B cell (primary cell): ENCODE measurements around the gene DIAPH1. TPM values are rescaled to one million over a fixed set of nuclear protein-coding genes. Genes with fewer than 3 reads are reported as not detected.

ENCODE experiments used
- ATAC-seq: fragments of 200-7000 bp; cut with Tn5 transposase; one replicate; pipeline ENCODE4 v1.10.0; 2021; ENCODE audit warnings: low read depth, mild to moderate bottlenecking, moderate number of reproducible peaks, moderate library complexity
- CTCF ChIA-PET: fragments of 350-600 bp; sonication (Branson Sonifier 250); formaldehyde crosslinking; loops from one replicate; lab custom pipeline; 2021; ENCODE audit warnings: antibody characterized with exemption, inconsistent platforms; lab: Charles Lee
- POLR2A ChIA-PET: fragments of 350-600 bp; sonication (Branson Sonifier 250); formaldehyde crosslinking; loops from one replicate; lab custom pipeline; 2021; ENCODE audit warnings: antibody characterized with exemption; lab: Charles Lee
- DNase-seq: peaks from one replicate; pipeline ENCODE4 v3.0.0; 2013
- H2AFZ ChIP-seq: 2 replicates; pipeline ENCODE4 v1.6.1; 2012; ENCODE audit warnings: mild to moderate bottlenecking, low read depth, low read length; ENCODE audit not compliant: insufficient read depth, poor library complexity, severe bottlenecking
- H3K27ac ChIP-seq, 2 donors: 1 replicate in 1 of 2; 2 replicates in 1 of 2; pipeline ENCODE4 v1.5.1; 2012 to 2013; ENCODE audit warnings: low read length in 2 of 2, mild to moderate bottlenecking in 2 of 2, moderate library complexity in 1 of 2
- H3K27me3 ChIP-seq, 4 experiments: fragments of 200-600 bp in 1 of 4; sonication (generic) in 1 of 4; replicated peaks in 1 of 4; 1 replicate in 2 of 4; 2 replicates in 2 of 4; pipeline versions ENCODE4 v1.6.1 to v1.7.0; 2013 to 2016; ENCODE audit warnings: low read length in 3 of 4, mild to moderate bottlenecking in 2 of 4, mixed read lengths in 1 of 4, moderate library complexity in 1 of 4; ENCODE audit not compliant: insufficient read depth in 4 of 4, control insufficient read depth in 3 of 4; ENCODE audit errors: control extremely low read depth in 1 of 4
- H3K36me3 ChIP-seq, 2 experiments: replicated peaks in 1 of 2; 1 replicate in 1 of 2; 2 replicates in 1 of 2; pipeline versions ENCODE4 v1.6.1 to v1.7.1; 2013; ENCODE audit warnings: low read length in 1 of 2; ENCODE audit not compliant: insufficient read depth in 2 of 2, control insufficient read depth in 1 of 2; ENCODE audit errors: control extremely low read depth in 1 of 2, extremely low read depth in 1 of 2
- H3K4me1 ChIP-seq, 2 donors: fragments of 200-600 bp in 1 of 2; sonication (generic) in 1 of 2; 1 replicate in 1 of 2; 2 replicates in 1 of 2; pipeline versions ENCODE4 v1.5.1 to v1.6.1; 2013 to 2017; ENCODE audit warnings: low read length in 2 of 2; ENCODE audit not compliant: control insufficient read depth in 2 of 2, insufficient read depth in 2 of 2
- H3K4me2 ChIP-seq: replicated peaks from 2 replicates; pipeline ENCODE3; 2012; ENCODE audit warnings: mild to moderate bottlenecking, low read depth, low read length; ENCODE audit not compliant: poor library complexity, severe bottlenecking
- H3K4me3 ChIP-seq, 5 experiments: fragments of 200-600 bp in 1 of 5; sonication (generic) in 1 of 5; 1 replicate in 3 of 5; 2 replicates in 2 of 5; pipeline versions ENCODE4 v1.5.1 to v1.7.0; 2011 to 2016; ENCODE audit warnings: low read length in 4 of 5, mild to moderate bottlenecking in 4 of 5, low read depth in 2 of 5, control low read depth in 1 of 5, moderate library complexity in 1 of 5; ENCODE audit not compliant: insufficient read depth in 1 of 5; ENCODE audit errors: control extremely low read depth in 1 of 5, extremely low read depth in 1 of 5
- H3K79me2 ChIP-seq: fragments of 200-600 bp; sonication (generic); one replicate; pipeline ENCODE4 v1.6.0; 2016; ENCODE audit warnings: low read length; ENCODE audit not compliant: control insufficient read depth, insufficient read depth
- H3K9ac ChIP-seq: fragments of 200-600 bp; sonication (generic); 2 replicates; pipeline ENCODE4 v1.6.1; 2017; ENCODE audit warnings: mild to moderate bottlenecking, low read length, moderate library complexity
- H3K9me3 ChIP-seq, 3 donors: one replicate each; pipeline versions ENCODE4 v1.6.1 to v1.7.1; 2013; ENCODE audit warnings: low read length in 2 of 3; ENCODE audit not compliant: control insufficient read depth in 2 of 3, insufficient read depth in 1 of 3; ENCODE audit errors: control extremely low read depth in 1 of 3
- H4K20me1 ChIP-seq: 2 replicates; pipeline ENCODE4 v1.6.0; 2012; ENCODE audit warnings: mild to moderate bottlenecking, low read length; ENCODE audit not compliant: insufficient read depth, control insufficient read depth, poor library complexity, severe bottlenecking
- H3K27ac Mint-ChIP-seq: one replicate; pipeline ENCODE4 v1.8.0; 2021; ENCODE audit warnings: mixed read lengths
- H3K27me3 Mint-ChIP-seq: one replicate; pipeline ENCODE4 v1.8.0; 2021; ENCODE audit warnings: mixed read lengths
- H3K4me1 Mint-ChIP-seq: one replicate; pipeline ENCODE4 v1.8.0; 2021; ENCODE audit warnings: mixed read lengths
- H3K4me3 Mint-ChIP-seq: one replicate; pipeline ENCODE4 v1.8.0; 2021; ENCODE audit warnings: mixed read lengths
- H3K9me3 Mint-ChIP-seq: one replicate; pipeline ENCODE4 v1.8.0; 2022; ENCODE audit warnings: mixed read lengths; ENCODE audit not compliant: insufficient read depth
- EZH2 ChIP-seq: IDR thresholded peaks from 2 replicates; pipeline ENCODE4 v1.6.1; 2012; ENCODE audit warnings: borderline replicate concordance, low read depth, mild to moderate bottlenecking, moderate library complexity, low read length; ENCODE audit not compliant: insufficient read depth, poor library complexity, severe bottlenecking
- WGBS: methylation state at CpG from one replicate; pipeline ENCODE4 v1.1.5; 2013; ENCODE audit warnings: missing lambda C conversion rate; ENCODE audit not compliant: insufficient coverage; 5-methylcytosine and 5-hydroxymethylcytosine counted together
- intact Hi-C: fragments of 100-400 bp; cut with micrococcal nuclease; formaldehyde crosslinking; loops from one replicate; pipeline ENCODE4 v1.10.0; 2022
- polyA plus RNA-seq: library from polyadenylated mRNA; depleted of rRNA; stranded (reverse); fragments of >200 nt; gene quantifications from 2 replicates; pipeline ENCODE4 v1.2.3, GENCODE V29; 2012
- total RNA-seq, 2 donors: library from RNA; stranded (reverse); fragments of 120-200 nt in 1 of 2; gene quantifications; 1 replicate in 1 of 2; 2 replicates in 1 of 2; pipeline versions ENCODE4 v1.2.3 to v1.2.4, GENCODE V29; 2013 to 2022
- TF ChIP-seq, protein P1 (sequence below): fragments of 200-600 bp; IDR thresholded peaks from one replicate; pipeline ENCODE4 v1.8.0; 2022; ENCODE audit warnings: antibody characterized with exemption, mild to moderate bottlenecking

The DIAPH1 gene
- total and polyA plus RNA-seq, 2 donors (not counting 1 experiment from before 2014, with no cell fraction given) = 59.7 to 113 TPM

DNA sequence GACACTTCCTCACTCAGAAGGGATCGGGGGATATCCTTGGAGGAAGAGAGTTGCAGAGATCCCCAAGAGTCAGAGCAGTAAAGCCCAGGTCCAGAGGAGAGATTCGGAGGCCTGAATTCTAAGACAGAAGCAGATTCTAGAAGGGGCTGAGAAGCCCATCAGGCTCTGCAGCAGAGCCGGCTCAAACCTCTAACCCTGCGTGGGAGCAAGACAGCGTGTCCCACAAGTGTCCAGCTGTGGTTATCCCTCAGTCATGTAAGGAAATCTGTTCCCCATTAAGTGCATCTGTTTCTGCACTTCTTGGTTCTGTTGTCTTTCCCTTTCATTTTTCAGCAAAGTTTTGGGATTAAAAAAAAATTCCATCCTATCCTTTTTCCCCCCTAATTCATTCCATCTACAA lies 4.8 kb upstream of the DIAPH1 start:
- no peak for TF ChIP-seq EZH2
- TF ChIP-seq, protein P1, sequence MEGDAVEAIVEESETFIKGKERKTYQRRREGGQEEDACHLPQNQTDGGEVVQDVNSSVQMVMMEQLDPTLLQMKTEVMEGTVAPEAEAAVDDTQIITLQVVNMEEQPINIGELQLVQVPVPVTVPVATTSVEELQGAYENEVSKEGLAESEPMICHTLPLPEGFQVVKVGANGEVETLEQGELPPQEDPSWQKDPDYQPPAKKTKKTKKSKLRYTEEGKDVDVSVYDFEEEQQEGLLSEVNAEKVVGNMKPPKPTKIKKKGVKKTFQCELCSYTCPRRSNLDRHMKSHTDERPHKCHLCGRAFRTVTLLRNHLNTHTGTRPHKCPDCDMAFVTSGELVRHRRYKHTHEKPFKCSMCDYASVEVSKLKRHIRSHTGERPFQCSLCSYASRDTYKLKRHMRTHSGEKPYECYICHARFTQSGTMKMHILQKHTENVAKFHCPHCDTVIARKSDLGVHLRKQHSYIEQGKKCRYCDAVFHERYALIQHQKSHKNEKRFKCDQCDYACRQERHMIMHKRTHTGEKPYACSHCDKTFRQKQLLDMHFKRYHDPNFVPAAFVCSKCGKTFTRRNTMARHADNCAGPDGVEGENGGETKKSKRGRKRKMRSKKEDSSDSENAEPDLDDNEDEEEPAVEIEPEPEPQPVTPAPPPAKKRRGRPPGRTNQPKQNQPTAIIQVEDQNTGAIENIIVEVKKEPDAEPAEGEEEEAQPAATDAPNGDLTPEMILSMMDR = no peak
- Histone ChIP-seq H3K9me3 (no peaks in the 10 kb centered on the region), H3K4me2 (peak overlapping the region; percentile 55), H3K27me3 (no peaks in the 10 kb centered on the region), H4K20me1 (no peaks in the 10 kb centered on the region), H3K9ac (no peak overlapping the region), H3K4me1 (peaks cover 21 to 30% of the 10 kb centered on the region in 2 donors), H3K36me3 (peaks cover 0 to 55% of the 10 kb centered on the region in 2 experiments), H2AFZ (peak overlapping the region; percentile 7), H3K79me2 (peaks cover 23% of the 10 kb centered on the region), H3K4me3 (peak overlapping the region in 1 of 5 experiments; percentile 2), H3K27ac (peak overlapping the region; percentile 62 to 64)
- H3K9me3 Mint-ChIP-seq = no peaks in the 10 kb centered on the region
- no peaks in the 10 kb centered on the region for H3K27me3 Mint-ChIP-seq
- POLR2A ChIA-PET = interaction anchor here (0.6 to 1.3 kb wide), 5 partner anchors 10 to 60 kb away, joined by 4 to 9 read pairs (median 4); partner anchors contain the start of genes FCHSD1 and RELL2
- DNase-seq (no peak), ATAC-seq (no peak)
- H3K4me1 Mint-ChIP-seq = peaks cover 23% of the 10 kb centered on the region
- H3K4me3 Mint-ChIP-seq = peak overlapping the region; percentile 35
- intact Hi-C loops = no loop called here
- H3K27ac Mint-ChIP-seq = peak overlapping the region; percentile 76
- 85% methylated on average over 5 of the region's 5 CpGs for WGBS
- CTCF ChIA-PET = interaction anchor here (0.7 to 28.1 kb wide), 8 partner anchors 10 to 334 kb away, joined by 3 to 760 read pairs (median 6); partner anchors contain the start of genes HDAC3 and RELL2

DNA sequence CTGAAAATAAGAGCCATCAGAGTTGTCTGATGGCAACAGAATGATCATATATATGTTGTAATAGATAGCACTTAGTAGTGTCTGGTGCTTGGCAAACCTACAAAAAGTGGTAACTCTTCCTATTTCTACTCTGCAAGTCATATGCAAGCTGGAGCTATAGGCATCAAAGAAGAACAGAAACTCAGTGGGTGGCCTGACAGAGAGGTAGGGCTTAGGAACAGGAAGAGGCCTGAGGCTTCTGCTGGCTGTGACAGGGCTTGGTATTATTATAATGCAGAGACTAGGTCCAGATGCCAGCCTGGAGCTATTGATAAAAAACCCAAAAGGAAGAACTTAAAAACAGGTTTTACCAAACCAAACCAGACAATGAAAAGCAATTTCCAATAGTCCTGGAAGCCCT lies 4.4 kb upstream of the DIAPH1 start:
- Histone ChIP-seq H3K27me3 (no peaks in the 10 kb centered on the region), H3K27ac (peak overlapping the region; percentile 62 to 64), H4K20me1 (no peaks in the 10 kb centered on the region), H3K9me3 (no peaks in the 10 kb centered on the region), H3K36me3 (peaks cover 0 to 51% of the 10 kb centered on the region in 2 experiments), H3K4me1 (peaks cover 21 to 30% of the 10 kb centered on the region in 2 donors), H3K79me2 (peaks cover 28% of the 10 kb centered on the region), H3K4me2 (peak overlapping the region; percentile 55), H3K4me3 (peak overlapping the region in 1 of 5 experiments; percentile 2), H2AFZ (peak overlapping the region; percentile 7), H3K9ac (no peak overlapping the region)
- intact Hi-C loops = no loop called here
- TF ChIP-seq, protein P1 = no peak
- no peak for TF ChIP-seq EZH2
- DNase-seq (peak; percentile 72), ATAC-seq (peak; percentile 19)
- H3K27ac Mint-ChIP-seq = peak overlapping the region; percentile 76
- peaks cover 25% of the 10 kb centered on the region for H3K4me1 Mint-ChIP-seq
- ChIA-PET CTCF (interaction anchor here (1.1 to 28.1 kb wide), 6 partner anchors 14 to 110 kb away, joined by 3 to 760 read pairs (median 10); partner anchors contain the start of genes HDAC3 and RELL2), POLR2A (interaction anchor here (1.0 to 1.3 kb wide), 2 partner anchors 11 to 14 kb away, joined by 4 to 9 read pairs; partner anchors contain the start of gene RELL2)
- no peaks in the 10 kb centered on the region for H3K27me3 Mint-ChIP-seq
- H3K9me3 Mint-ChIP-seq = no peaks in the 10 kb centered on the region
- H3K4me3 Mint-ChIP-seq = peak overlapping the region; percentile 35
